Stimulated activated CD4-positive, alpha-beta T cell treated with anti-CD3 and anti-CD28 coated beads, Interleukin-12 subunit alpha, Interleukin-12 subunit beta, amount 100 ng/mL, for 4 hours (primary cell): Measurements from ENCODE around the gene ADISSP.

Experiments used
- DNase-seq: peaks from one replicate; pipeline ENCODE4 v3.0.0-alpha.2; 2020

Gene ADISSP

DNA sequence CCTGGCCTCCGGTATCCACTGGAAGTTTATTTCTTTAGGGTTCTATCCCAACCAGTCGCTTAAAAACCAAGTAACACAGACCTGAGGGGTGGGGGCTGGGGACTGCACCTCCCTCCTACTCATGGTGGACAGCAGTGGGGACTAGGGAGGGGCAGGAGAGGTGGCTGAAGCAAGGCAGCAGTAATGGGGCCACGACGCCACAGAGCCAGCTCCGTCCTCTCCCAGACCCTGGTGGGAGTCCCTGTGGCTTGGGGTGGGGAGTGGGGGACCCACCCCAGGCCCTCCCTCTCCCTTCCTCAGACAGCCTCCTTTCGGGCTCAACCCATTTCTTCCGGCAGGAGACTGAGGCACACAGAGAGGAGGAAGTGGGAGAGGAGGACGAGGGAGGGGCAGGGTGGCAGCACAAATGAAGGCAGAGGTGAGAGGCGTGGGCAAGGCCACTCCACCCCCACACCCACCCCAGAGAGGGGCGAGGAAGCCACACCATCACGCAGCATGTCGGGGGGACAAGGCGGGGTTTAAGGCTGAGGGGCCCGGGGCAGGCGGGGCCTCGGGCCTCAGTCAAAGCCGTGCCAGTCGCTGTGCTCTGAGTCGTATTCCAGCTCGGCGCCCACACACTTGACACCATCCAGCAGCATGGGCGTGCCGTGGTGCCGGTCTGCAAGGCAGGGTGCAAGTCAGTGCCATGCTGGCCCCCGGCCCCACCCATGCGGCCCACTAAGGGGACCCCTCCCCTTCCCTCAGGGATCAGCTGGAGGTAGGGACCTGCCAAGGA is 13.9 kb downstream of the ADISSP start:
- DNase-seq: no peak

DNA sequence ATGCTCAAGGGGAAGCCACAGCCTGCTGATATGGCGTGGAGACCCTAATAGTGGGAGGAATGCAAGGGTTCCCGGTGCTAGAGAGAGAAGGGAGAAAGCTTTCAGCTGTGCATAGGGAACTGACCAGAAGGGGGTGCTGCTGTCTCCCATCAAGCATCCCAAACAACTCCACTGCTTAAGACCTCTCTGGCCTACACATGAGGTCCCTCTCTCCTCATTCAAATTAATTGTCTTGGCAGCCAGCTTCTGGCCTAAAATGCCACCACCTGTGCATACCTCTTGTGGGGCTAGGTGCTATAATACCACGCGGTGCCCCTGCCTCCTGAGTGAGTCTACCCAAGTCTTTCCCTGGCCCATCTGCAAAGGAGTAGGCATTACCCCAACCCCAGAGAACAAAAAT is 14.5 kb downstream of the ADISSP start:
- DNase-seq: peak; percentile 45

DNA sequence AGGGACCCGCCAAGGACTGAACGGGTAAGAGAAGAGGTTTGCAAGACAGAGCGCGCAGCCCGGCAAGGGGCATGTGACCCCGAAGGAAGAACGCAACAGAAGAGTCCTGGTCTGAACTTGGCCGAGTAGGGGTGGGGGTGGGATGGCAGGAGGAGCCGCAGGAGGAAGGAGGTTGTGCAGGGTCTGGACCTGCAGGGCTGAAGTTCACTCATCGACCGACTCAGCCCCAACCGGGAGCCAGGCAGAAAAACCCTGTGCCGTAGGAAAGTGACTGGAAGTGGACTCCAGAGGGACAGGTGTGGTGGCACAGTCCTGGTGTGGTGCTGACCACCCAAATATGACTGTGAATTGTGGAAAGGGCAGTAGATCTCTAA is 15.2 kb downstream of the ADISSP start:
- DNase-seq: no peak

DNA sequence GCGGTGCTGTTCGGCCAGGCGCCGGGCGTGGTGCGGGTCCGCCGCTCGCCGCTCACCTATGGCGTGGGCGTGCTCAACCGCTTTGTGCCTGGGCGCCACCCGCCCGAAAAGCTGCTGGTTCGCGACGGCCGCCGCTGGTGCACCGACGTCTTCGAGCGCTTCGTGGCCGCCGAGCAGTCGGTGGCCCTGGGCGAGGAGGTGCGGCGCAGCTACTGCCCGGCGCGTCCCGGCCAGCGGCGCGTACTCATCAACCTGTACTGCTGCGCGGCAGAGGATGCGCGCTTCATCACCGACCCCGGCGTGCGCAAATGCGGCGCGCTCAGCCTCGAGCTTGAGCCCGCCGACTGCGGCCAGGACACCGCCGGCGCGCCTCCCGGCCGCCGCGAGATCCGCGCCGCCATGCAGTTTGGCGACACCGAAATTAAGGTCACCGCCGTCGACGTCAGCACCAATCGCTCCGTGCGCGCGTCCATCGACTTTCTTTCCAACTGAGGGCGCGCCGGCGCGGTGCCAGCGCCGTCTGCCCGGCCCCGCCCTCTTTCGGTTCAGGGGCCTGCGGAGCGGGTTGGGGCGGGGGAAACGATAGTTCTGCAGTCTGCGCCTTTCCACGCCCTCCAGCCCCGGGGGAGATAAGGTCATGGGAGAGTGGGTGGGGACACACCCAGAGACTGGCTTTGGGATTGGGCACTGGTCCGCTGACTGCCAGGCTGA is 15.7 kb downstream of the ADISSP start:
- DNase-seq: peak; percentile 41

DNA sequence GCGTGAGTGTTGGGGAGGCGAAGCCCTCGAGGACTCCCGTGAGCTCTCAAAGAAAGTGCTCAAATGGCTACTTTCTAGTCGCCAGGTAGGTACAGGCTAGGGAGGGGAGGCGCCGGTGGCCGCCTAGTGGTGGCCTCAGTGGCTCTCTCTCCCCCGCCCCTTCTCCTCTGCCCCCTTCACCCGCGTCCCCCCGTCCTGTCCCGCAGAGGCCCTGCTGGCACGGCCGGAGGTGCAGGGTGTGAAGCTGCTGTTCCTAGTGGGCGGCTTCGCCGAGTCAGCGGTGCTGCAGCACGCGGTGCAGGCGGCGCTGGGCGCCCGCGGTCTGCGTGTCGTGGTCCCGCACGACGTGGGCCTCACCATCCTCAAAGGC is 16.3 kb downstream of the ADISSP start:
- DNase-seq: no peak

DNA sequence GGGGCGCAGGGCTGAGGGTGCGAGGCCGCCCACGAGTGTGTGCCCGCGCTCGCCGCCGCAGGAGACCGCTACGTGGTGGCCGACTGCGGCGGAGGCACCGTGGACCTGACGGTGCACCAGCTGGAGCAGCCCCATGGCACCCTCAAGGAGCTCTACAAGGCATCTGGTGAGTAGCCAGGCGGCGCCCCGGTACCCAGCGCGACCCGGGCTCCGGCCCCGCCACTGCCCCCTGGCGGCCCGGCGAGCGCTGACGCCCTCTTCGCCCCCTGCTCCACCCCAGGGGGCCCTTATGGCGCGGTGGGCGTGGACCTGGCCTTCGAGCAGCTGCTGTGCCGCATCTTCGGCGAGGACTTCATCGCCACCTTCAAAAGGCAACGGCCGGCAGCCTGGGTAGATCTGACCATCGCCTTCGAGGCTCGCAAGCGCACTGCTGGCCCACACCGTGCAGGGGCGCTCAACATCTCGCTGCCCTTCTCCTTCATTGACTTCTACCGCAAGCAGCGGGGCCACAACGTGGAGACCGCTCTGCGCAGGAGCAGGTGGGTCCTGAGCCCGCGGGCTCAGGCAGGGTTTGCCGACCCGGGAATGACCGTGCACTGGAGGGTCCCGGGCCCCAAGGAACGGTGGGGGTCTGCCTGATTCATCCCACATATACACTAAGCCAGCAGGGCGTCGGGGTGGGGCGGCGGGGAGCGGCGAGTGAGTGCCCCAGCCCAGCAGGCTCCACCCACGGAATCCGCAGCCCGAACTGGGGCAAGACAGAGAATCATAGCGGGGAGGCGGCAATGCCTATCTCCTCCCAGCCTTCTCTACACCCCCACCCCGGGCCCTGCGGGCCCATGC is 17.6 kb downstream of the ADISSP start:
- DNase-seq: no peak

DNA sequence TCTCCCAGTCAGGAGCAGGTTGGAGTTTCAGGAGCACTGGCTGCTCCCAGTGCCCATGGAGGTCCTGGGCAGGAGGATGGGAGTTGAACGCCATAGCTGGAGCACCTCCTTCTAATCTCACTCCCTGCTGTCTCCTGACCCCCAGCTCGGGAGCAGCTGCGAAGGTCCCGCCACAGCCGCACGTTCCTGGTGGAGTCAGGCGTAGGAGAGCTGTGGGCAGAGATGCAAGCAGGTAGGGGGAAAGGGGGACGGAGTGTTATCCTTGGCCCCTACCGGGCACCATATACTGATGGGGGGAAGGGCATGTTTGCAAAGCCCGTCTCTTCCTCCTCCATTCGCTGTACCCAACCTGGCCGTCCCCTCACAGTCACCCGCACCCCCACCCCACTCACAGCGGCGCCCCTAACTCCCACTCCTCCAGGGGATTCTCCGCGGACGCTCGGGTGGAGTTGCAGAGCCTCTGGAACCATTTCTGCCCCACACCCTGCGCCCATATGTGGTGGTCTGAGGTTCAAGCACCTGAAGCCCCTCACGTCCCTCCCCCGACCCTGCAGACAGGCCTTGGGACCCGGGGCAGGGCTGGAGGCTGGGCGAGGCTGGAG is 18.4 kb downstream of the ADISSP start:
- DNase-seq: no peak

DNA sequence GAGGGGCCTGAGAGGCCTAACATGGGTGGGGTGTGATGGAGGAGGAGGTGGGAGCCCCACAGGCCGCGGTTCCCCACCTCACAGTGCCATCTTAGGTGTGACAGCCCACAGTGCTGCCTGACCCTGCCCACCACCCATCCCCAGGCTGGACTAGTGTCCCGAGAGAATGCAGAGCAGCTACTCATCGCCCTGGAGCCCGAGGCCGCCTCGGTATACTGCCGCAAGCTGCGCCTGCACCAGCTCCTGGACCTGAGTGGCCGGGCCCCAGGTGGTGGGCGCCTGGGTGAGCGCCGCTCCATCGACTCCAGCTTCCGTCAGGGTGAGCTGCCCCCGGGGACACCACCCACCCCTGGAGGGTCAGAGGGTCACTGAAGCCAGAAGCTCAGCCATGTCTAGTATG is 19.5 kb downstream of the ADISSP start:
- DNase-seq: no peak

DNA sequence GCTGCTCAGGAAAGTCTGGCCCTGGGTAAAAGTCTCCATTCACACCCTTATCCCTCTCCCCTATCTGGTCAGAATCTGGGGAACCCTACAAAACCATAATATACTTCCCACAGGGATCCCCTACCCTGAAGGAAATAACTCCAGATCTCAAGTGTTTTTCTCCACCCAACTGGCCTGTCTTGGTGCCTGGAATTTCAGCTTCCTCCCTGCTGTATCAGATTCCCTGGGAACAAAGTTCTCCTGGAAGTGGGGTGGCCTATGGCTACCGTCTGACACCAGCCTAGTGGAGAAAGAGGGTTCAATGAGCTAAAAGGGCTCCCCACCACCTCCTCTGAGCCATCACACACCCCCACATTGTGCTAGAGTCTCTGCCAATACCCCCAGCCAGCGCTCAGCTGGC is 20.1 kb downstream of the ADISSP start:
- no peak for DNase-seq

DNA sequence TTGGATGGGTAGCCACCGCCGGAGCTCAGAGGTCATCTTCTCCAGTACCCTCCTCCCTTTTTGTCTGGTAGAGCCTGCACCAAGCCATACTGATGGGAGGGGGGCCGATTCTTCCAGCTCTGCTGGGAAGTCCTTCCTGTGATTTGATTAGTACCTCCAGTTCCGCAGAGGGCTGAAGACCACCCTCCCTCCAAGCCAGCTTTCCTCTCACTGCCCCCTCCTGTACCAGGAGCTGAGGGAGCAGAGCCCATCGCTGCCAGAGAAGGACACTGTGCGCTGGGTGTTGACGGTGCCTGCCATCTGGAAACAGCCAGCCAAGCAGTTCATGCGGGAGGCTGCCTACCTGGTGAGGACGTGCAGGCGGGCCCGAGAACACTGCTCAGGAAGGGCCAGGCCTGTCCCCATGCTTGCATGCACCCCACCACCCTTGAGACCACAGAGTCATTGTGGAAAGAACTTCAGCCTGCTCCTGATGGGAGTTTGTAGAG is 21.8 kb downstream of the ADISSP start:
- DNase-seq: no peak

DNA sequence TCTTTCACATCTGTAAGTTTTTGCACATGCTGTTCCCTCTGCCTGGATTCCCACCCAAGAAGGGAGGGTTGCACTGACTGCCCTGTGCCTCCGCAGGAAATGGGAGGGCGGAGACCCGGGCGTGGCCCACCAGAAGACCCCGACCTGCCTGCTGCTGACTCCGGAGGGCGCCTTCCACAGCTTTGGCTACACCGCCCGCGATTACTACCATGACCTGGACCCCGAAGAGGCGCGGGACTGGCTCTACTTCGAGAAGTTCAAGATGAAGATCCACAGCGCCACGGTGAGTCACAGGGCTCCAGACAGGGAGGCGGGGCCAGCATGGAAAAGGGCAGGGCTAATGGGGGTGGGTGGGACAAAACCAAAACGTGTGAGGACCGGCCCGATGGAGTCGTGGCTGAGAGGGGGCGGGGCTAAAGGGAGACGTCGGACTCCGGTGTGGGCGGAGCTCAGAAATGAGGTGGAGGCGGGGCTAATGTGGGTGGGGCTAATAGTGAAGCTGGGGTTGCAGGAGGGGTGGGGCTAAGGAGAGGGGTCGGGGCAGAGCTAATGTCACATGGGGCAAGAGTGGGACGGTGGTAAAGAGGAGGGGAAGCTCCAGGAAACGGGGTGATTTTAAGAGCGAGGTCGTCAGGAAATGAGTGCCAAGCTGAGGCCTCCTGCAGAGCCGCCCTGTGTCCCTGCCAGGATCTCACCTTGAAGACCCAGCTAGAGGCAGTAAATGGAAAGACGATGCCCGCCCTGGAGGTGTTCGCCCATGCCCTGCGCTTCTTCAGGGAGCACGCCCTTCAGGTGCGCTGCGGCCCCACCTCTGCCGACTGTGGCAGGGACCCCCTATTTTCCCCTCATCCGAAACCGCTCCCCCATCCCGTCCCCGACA is 22.5 kb downstream of the ADISSP start:
- peak; percentile 69 for DNase-seq

DNA sequence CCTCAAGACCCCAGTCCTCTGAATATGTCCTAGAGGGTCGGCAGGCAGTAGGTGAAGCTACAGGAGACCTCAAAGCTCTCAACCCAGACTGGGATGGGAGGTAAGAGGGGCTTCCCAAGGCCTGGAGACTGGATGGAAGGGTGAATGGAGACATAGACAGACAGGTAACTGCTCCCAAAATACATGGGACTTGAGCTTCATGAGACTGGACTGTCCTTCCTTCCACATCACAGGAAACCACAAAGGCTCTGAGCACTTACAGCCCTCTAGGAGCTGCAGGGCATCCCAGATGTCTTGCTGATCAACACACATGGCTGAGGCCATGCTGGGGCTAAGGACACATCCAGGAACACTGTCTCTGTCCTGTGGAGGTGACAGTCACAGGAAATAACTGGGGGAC is 23.5 kb downstream of the ADISSP start:
- DNase-seq: no peak

DNA sequence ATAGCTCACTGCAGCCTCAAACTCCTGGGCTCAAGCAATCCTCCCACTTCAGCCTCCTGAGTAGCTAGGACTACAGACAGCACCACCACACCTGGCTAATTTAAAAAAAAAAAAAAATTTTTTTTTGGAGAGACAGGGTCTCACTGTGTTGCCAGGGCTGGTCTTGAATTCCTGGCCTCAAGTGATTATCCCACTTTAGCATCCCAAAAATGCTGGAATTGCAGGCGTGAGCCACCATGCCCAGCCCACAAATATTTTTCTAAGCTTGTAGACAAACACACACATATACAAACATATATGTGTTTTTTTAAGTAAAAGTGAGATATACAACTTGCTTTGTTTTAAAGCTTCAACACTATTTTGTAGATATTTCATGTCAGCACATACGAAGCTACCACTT is 24.3 kb downstream of the ADISSP start:
- DNase-seq: no peak

DNA sequence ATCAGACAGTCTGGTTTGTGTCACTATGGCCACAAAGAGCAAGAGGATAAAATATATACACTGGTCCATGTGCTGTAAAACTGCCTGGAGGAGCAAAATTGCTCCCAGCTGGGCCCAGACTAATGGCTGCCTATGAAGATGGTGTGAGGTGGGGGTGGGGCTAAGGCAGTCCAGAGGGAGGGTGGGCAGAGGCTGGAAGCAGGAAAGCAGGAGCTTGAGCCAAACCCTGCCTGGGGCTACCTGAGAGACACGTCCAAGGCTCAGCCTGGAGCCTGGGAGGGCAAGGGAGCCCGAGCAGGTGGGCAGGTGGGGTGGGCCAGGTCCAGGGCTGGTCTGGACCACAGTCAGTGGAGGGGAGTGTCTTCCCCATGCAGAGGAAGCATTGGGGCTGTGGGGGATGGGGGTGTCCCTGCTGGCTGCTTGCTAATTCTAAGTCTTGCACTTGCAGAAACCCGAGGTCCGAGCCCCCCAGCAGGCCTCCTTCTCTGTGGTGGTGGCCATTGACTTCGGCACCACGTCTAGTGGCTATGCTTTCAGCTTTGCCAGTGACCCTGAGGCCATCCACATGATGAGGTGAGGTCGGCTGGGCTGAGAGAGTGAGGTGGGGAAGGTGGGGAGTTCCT is 25.6 kb downstream of the ADISSP start:
- no peak for DNase-seq

DNA sequence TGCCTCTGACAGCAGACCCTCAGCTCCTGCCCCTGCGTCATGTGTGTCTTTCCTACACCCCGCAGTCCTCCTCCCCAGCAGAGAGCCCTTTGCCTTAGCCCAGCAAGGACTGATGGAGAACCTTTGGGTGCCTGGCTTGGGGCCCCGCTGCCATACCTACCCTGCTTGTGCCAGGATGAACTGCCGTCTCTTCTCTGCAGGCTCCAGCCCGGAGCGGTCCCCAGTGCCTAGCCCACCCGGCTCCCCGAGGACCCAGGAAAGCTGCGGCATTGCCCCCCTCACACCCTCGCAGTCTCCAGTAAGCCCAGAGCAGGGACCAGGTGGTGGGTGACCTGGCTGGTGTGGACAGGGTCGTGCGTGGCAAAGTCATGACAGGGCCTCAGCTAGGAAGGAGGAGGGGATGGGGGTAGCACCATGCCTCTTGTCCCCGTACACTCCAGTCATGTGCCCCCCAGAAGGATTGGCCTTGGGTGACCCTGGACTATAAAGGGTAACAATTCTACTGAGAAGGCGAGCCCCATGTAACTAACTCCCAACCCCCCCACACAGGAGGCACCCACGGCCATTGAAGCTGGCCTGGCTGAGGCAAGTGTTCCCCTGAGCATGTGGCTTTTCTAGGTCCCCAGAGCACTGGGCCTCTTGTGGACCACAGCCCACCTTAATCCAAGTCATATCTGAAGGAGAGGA is 26.8 kb downstream of the ADISSP start:
- DNase-seq: no peak

DNA sequence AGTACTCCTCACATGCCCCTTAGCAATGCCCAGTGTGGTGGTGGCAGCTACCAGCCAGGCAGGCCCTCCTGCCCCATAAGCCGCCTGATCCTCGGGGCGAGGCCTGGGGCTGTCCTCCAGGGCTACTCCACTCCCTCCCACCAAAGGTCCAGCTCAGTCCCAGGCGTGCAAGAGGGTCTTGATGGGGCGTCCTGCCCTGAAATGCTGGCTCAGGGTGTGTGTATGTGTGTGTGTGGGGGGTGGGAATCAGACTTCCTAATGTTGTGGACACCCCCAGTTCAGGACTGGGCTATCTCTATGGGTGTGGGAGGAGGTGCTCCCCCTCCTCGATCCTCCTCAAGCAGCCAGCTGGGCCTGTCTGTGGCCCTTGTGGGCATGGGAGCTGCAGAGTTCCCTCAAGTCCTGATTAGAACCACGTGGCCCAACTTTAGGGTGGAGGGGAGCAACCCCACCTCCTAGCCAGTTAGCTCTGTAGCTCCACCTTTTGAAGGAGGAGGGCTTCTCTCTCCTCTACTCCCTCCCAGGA is 27.6 kb downstream of the ADISSP start:
- no peak for DNase-seq

DNA sequence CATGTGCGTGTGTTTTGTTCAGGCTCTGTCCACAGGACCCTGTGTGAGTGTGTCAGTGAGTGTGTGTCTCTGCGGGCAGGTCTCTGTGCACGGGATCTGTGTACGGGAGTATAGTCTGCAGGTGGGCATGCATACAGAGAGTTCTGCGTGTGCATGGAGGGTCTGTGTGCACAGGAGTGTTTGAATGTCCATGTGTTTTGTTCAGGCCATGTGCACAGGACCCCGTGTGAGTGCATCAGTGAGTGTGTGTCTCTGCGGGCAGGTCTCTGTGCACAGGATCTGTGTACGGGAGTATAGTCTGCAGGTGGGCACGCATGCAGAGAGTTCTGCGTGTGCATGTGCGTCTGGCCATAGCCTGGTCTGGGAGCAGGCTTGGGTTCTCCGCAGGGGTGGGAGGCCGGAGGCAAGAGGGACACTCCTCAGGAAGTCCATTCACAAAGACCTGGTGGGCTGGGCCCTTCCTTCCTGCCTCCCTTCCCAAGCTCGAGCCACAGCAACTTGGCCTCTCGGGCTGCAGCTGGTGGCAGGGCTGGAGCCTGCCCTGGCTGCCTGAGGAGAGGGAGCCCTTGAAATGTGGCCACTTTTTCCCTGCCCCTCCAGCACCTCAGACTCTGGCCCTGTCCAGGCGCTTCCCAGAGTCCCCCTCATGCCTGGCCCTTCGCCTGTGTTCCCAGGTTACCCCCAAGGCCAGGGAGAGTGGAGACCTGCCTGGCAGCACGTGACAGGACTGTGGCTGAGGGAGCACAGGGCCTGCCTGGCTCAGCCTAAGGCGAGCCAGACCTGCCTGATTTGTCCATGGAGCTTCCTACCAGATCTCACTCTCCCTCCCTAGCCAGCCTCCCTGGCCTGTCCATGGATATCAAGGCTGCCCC is 28.3 kb downstream of the ADISSP start:
- DNase-seq: no peak

DNA sequence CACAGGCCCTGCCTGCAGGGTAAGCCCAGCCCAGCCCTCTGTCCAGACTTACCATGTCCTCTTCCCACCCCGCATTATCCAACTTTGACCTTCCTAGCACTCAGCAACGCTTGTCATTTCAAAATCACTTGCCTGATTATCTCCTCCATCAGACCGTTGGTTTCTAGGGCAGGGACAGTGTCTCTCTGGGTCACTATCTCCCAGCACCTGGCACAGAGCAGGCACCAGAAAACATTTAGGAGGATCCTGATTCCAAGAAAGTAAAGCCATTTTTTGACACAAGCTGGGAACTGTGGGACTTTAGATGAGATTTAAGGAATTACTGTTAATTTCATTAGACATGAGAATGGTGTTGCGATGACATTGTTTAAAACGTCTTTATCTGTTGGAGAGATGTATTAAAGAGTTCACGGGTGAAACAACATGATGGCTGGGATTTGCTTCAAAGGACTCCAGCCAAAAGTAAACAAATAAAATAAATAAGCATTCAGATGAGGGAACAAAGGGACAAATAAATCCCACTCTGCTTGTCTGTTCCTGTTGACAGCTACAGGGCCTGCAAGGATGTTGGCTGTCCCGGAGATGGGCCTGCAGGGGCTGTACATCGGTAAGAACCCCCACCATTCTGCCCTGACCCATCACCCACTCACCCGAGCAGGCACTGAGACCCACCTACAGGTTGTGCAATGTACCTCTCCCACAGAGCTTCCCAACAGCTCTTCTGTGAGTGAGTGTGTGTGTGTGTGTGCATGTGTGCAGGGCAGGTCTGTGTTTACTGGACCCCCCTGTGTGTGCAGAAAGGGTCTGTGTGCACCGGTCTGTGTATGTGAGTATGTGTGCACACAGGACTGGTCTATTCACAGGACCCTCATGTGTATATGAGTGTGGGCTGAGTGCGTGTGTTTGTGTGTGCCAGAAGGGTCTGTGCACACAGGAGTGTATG is 29.2 kb downstream of the ADISSP start:
- no peak for DNase-seq

DNA sequence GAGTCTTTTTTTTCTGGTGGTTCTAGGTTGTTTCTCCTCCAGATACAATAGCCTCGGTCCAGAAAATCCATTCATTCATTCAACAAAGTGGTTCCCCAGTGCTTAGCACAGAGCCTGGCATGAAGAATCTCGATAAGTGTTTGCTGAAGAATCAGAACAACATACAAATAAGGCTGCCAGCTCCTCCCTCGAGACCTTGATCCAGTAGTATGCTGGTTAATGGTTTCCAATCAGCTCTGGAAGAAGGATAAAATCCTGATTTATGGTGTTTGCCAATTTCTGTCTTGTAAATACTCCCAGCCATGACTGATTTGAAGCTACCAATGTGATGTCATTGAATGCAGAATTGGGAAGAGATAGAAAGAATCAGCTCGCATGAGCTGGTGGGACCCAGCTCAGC is 31.8 kb downstream of the ADISSP start:
- DNase-seq: no peak
